ENCODE data around the gene SCGB1C2. TPM values are rescaled to one million over a fixed set of nuclear protein-coding genes. Genes with fewer than 3 reads are reported as not detected.
A peak's percentile ranks its signal among the peaks of the same experiment; 100 is the strongest.

Gene SCGB1C2
- total RNA-seq, 1 experiment from 2014 or later, result not detected

DNA sequence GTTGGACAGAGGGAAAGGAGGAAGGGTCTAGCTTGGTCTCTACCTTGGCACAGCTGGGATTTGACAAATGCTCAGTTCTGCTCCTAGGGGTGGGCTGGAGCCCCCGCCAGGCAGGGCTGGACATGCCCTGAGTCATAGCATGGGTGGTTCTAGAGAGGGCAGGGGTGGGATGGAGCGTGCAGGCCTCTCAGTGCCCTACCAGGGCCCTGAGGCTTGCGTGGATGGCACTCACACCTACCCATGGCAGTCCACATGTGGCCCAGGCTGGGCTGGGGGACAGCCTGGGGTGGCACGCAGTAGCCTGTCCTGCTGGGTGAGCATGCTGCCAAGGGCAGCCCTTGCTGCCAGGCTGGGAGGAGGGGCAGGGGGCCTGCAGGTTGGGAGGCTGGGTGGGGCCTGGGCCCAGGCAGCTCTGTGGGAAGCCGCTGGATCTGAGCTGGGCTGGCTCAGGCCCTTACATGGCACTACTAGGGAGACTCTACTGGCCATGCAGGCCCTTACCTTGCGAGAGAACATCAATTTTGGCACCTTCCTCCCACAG is 32.8 kb downstream of the SCGB1C2 start:
- peak overlapping the region in 2 of 3 experiments; percentile 40 to 61; a peak in 1 of 7 replicates for H3K27ac Mint-ChIP-seq
- Histone ChIP-seq H3K27me3 (ENCODE audit: insufficient read depth, low read length) (no peaks in the 10 kb centered on the region), H2BK120ac (ENCODE audit: low read depth, low read length, poor library complexity, severe bottlenecking) (no peak overlapping the region), H2BK15ac (ENCODE audit: low read depth, low read length) (no peak overlapping the region), H4K5ac (ENCODE audit: insufficient read length, low read depth, low read length) (no peak overlapping the region), H2AK5ac (ENCODE audit: insufficient read length, low read length) (no peak overlapping the region), H3K14ac (ENCODE audit: insufficient read depth, low read length) (no peak overlapping the region), H4K8ac (replicated peaks; ENCODE audit: insufficient read length, low read depth, low read length) (no peak overlapping the region), H3K4me1 (ENCODE audit: insufficient read depth, low read length) (no peaks in the 10 kb centered on the region), H3K27ac (ENCODE audit: insufficient read length, low read depth, low read length) (no peak overlapping the region), H3K56ac (ENCODE audit: insufficient read length, low read depth, low read length) (no peak overlapping the region), H3K79me2 (ENCODE audit: insufficient read depth, low read length) (no peaks in the 10 kb centered on the region), H3T11ph (ENCODE audit: low read length) (no peak overlapping the region), H2BK5ac (ENCODE audit: insufficient read length, low read length) (no peak overlapping the region), H2BK20ac (ENCODE audit: low read depth, low read length, poor library complexity, severe bottlenecking) (no peak overlapping the region), H3K4ac (ENCODE audit: low read depth, low read length) (no peak overlapping the region), H2AFZ (ENCODE audit: low read length) (no peak overlapping the region), H4K20me1 (ENCODE audit: control insufficient read depth, insufficient read depth, insufficient read length) (no peaks in the 10 kb centered on the region), H3K9me3 (ENCODE audit: control insufficient read depth, low read depth, low read length) (no peaks in the 10 kb centered on the region), H3K23ac (ENCODE audit: insufficient read length, low read depth, low read length) (no peak overlapping the region), H3K23me2 (ENCODE audit: insufficient read length, low read depth, low read length, poor library complexity, severe bottlenecking) (no peaks in the 10 kb centered on the region), H3K9ac (ENCODE audit: extremely low read depth, insufficient read length, low read length) (no peak overlapping the region), H2BK12ac (ENCODE audit: insufficient read length, low read depth, low read length) (no peak overlapping the region), H3K18ac (ENCODE audit: insufficient read length, low read depth, low read length) (no peak overlapping the region), H3K79me1 (ENCODE audit: insufficient read depth, low read depth, low read length, poor library complexity, severe bottlenecking) (no peaks in the 10 kb centered on the region), H3K4me2 (ENCODE audit: insufficient read depth, insufficient read length, low read length) (no peak overlapping the region), H4K91ac (ENCODE audit: insufficient read length, low read depth, low read length) (no peak overlapping the region)
- no peak overlapping the region for H3K4me3 Mint-ChIP-seq
- TF ChIP-seq, protein P1, sequence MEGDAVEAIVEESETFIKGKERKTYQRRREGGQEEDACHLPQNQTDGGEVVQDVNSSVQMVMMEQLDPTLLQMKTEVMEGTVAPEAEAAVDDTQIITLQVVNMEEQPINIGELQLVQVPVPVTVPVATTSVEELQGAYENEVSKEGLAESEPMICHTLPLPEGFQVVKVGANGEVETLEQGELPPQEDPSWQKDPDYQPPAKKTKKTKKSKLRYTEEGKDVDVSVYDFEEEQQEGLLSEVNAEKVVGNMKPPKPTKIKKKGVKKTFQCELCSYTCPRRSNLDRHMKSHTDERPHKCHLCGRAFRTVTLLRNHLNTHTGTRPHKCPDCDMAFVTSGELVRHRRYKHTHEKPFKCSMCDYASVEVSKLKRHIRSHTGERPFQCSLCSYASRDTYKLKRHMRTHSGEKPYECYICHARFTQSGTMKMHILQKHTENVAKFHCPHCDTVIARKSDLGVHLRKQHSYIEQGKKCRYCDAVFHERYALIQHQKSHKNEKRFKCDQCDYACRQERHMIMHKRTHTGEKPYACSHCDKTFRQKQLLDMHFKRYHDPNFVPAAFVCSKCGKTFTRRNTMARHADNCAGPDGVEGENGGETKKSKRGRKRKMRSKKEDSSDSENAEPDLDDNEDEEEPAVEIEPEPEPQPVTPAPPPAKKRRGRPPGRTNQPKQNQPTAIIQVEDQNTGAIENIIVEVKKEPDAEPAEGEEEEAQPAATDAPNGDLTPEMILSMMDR (conservative IDR thresholded peaks at IDR 0.05), result no peak
- no peak for DNase-seq
- no CpG with 5 or more reads among the region's 6 CpGs for WGBS (ENCODE audit: extremely low coverage, insufficient read length, low lambda C conversion rate)
- no peaks in the 10 kb centered on the region; a peak in 1 of 5 replicates for H3K9me3 Mint-ChIP-seq
- no peaks in the 10 kb centered on the region; the same call in none of the 2 replicates for H3K27me3 Mint-ChIP-seq (ENCODE audit: low read depth)
- no peaks in the 10 kb centered on the region for H3K4me1 Mint-ChIP-seq
- no peaks in the 10 kb centered on the region for H3K36me3 Mint-ChIP-seq (ENCODE audit: insufficient read depth in 1 of 3, low read depth in 3 of 3)
